ENCODE results near the gene CC2D1B. TPM values are rescaled to one million over a fixed set of nuclear protein-coding genes. Genes with fewer than 3 reads are reported as not detected.

The CC2D1B gene
- total and polyA plus RNA-seq, 8 donors, result 11.6 to 81.0 (median 27.8) TPM

DNA sequence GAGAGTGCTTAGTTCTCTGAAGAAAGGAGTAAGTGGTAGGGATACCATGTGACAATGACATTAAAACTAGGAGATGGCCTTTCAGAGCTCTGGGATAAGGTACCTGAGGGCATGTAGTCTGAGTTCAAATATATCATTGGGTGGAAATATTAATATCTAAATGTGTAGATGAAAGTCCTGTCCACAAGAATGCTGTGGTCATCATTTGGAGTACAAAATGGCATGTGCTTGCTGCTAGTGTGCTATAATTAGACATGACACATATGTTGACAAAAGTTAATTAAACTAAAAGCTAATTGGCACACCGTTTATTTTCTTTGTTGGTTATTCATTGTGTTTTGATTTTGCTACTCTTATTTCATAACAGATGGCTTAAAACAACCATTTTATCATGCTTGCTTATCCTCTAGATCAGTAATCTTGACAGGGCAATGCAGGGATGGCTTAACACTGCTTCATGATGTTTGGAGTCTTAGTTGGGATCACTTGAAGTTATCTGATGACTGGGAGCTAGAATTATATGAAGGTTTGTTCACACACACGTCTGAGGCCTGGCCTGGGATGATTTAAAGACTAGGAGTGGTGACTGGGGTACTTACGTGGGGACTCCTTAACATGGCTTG, 31.0 kb downstream of the CC2D1B start:
- H3K27me3 ChIP-seq, result no peaks in the 10 kb centered on the region
- WGBS, 5 donors, result 81 to 88% (median 86%) methylated on average over 3 of the region's 3 CpGs
- H3K4me1 ChIP-seq, result no peaks in the 10 kb centered on the region
- DNase-seq, result no peak
- H3K27ac ChIP-seq, result no peak overlapping the region
- H3K4me3 ChIP-seq, result no peak overlapping the region
- TF ChIP-seq POLR2AphosphoS5 (IDR thresholded peaks at IDR 0.05), result no peak
- TF ChIP-seq, protein P1, sequence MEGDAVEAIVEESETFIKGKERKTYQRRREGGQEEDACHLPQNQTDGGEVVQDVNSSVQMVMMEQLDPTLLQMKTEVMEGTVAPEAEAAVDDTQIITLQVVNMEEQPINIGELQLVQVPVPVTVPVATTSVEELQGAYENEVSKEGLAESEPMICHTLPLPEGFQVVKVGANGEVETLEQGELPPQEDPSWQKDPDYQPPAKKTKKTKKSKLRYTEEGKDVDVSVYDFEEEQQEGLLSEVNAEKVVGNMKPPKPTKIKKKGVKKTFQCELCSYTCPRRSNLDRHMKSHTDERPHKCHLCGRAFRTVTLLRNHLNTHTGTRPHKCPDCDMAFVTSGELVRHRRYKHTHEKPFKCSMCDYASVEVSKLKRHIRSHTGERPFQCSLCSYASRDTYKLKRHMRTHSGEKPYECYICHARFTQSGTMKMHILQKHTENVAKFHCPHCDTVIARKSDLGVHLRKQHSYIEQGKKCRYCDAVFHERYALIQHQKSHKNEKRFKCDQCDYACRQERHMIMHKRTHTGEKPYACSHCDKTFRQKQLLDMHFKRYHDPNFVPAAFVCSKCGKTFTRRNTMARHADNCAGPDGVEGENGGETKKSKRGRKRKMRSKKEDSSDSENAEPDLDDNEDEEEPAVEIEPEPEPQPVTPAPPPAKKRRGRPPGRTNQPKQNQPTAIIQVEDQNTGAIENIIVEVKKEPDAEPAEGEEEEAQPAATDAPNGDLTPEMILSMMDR (IDR thresholded peaks at IDR 0.05), result no peak
- no peak for TF ChIP-seq POLR2A (IDR thresholded peaks at IDR 0.05)
- intact Hi-C loops (cut with DNase I; ENCODE audit: low total_unique reads), result no loop called here
- H3K36me3 ChIP-seq, result peaks cover 5 to 62% (median 45%) of the 10 kb centered on the region in 4 donors
- no peaks in the 10 kb centered on the region for H3K9me3 ChIP-seq

- 88 to 98% (median 91%) methylated on average over 1 of the region's 1 CpG for WGBS, 5 donors
- TF ChIP-seq EP300 (IDR thresholded peaks at IDR 0.05) (no peak), POLR2AphosphoS5 (IDR thresholded peaks at IDR 0.05) (no peak), POLR2A (IDR thresholded peaks at IDR 0.05) (no peak)
- TF ChIP-seq, protein P1 (IDR thresholded peaks at IDR 0.05), result no peak
- Histone ChIP-seq H3K36me3 (peaks cover 0 to 36% (median 28%) of the 10 kb centered on the region in 4 donors), H3K27me3 (no peaks in the 10 kb centered on the region), H3K4me3 (no peak overlapping the region), H3K27ac (no peak overlapping the region), H3K9me3 (no peaks in the 10 kb centered on the region), H3K4me1 (no peaks in the 10 kb centered on the region)
- intact Hi-C loops (cut with DNase I; ENCODE audit: low total_unique reads), result no loop called here
- DNase-seq, result no peak
These were observed 33.6 kb downstream of the CC2D1B start for GRCh38 chr1:52332411-52332810.

DNA sequence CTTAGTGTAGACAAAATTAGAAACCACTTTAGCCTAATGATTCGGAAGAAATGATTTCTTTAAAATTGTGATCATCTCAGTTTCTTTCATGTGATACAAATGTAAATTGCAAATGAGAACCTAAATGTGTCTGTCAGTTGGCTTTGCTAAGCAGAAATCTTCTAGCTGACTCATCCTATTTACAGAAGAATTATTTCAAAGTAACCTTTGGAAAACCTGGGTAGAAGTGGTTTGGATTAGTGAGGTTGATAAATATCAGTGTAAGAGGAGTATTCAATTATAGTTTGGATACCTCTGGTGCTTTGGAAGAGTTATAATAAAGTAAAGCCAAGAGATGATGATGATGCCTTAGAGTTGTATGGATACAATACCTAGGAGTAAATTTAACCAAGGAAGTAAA, 37.4 kb downstream of the CC2D1B start:
- WGBS, 5 donors, result 95 to 100% (median 97%) methylated on average over 1 of the region's 1 CpG
- H3K4me1 ChIP-seq, result no peaks in the 10 kb centered on the region
- H3K9me3 ChIP-seq, result no peaks in the 10 kb centered on the region
- no peak overlapping the region for H3K4me3 ChIP-seq
- peaks cover 0 to 11% (median 10%) of the 10 kb centered on the region in 4 donors for H3K36me3 ChIP-seq
- H3K27ac ChIP-seq, result no peak overlapping the region
- no peak for DNase-seq
- TF ChIP-seq EP300 (IDR thresholded peaks at IDR 0.05) (no peak), POLR2A (IDR thresholded peaks at IDR 0.05) (no peak), POLR2AphosphoS5 (IDR thresholded peaks at IDR 0.05) (no peak)
- H3K27me3 ChIP-seq, result no peaks in the 10 kb centered on the region
- intact Hi-C loops (cut with DNase I; ENCODE audit: low total_unique reads), result no loop called here

DNA sequence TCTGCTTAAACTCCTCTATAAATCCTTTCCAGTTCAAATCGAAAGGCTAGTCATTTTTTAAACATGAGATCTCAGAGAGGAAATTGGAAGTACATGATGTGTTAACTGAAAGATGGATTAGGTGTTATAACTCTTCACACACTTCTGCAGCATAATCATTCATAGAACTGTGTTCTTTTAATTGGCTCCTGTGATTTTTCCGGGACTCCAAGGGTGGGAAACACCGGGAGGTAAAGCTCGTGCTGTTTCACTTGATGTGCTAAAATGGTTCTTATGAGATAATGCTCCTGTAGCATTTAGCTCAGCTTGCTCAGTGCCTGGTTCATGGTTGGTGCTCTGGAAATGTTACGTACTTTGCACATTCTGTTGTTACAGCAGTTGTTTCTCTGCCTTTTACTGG, 40.2 kb downstream of the CC2D1B start:
- peaks cover 0 to 14% (median 3%) of the 10 kb centered on the region in 4 donors for H3K36me3 ChIP-seq
- 85 to 95% (median 88%) methylated on average over 5 of the region's 5 CpGs for WGBS, 5 donors
- no peaks in the 10 kb centered on the region for H3K4me1 ChIP-seq
- no peak overlapping the region for H3K27ac ChIP-seq
- no peaks in the 10 kb centered on the region for H3K27me3 ChIP-seq
- no peaks in the 10 kb centered on the region for H3K9me3 ChIP-seq
- no peak overlapping the region for H3K4me3 ChIP-seq
- TF ChIP-seq POLR2AphosphoS5 (IDR thresholded peaks at IDR 0.05), result no peak
- TF ChIP-seq, protein P1 (IDR thresholded peaks at IDR 0.05), result no peak
- no peak for TF ChIP-seq POLR2A (IDR thresholded peaks at IDR 0.05)
- no peak for TF ChIP-seq EP300 (IDR thresholded peaks at IDR 0.05)
- intact Hi-C loops (cut with DNase I; ENCODE audit: low total_unique reads), result no loop called here
- DNase-seq, result no peak

DNA sequence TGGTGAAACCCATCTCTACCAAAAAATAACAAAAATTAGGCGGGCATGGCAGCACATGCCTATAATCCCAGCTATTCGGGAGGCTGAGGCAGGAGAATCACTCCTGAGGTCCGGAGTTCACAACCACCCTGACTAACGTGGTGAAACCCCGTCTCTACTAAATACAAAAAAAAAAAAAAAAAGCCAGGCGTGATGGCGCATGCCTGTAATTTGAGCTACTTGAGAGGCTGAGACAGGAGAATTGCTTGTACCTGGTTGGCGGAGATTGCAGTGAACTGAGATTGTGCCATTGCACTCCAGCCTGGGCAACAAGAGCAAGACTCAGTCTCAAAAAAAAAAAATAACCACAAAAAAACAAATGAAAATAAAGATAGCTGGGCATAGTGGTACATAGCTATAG, 42.3 kb downstream of the CC2D1B start:
- Histone ChIP-seq H3K9me3 (no peaks in the 10 kb centered on the region), H3K27me3 (no peaks in the 10 kb centered on the region), H3K4me3 (no peak overlapping the region), H3K27ac (no peak overlapping the region), H3K36me3 (peaks cover 0 to 14% (median 3%) of the 10 kb centered on the region in 4 donors), H3K4me1 (no peaks in the 10 kb centered on the region)
- WGBS, 5 donors, result 92 to 96% (median 94%) methylated on average over 8 of the region's 8 CpGs
- TF ChIP-seq POLR2AphosphoS5 (IDR thresholded peaks at IDR 0.05) (no peak), EP300 (IDR thresholded peaks at IDR 0.05) (no peak), POLR2A (IDR thresholded peaks at IDR 0.05) (no peak)
- TF ChIP-seq, protein P1 (IDR thresholded peaks at IDR 0.05), result no peak
- DNase-seq, result no peak
- intact Hi-C loops (cut with DNase I; ENCODE audit: low total_unique reads), result no loop called here
